GM21723 (cell line): ENCODE data around the gene TMEM151B.

Experiments used
- ATAC-seq: cut with Tn5 transposase; IDR thresholded peaks from one replicate; pipeline ENCODE4 v1.9.1; 2021; ENCODE audit warnings: mild to moderate bottlenecking, moderate library complexity; ENCODE audit not compliant: unreplicated experiment

The TMEM151B gene

DNA sequence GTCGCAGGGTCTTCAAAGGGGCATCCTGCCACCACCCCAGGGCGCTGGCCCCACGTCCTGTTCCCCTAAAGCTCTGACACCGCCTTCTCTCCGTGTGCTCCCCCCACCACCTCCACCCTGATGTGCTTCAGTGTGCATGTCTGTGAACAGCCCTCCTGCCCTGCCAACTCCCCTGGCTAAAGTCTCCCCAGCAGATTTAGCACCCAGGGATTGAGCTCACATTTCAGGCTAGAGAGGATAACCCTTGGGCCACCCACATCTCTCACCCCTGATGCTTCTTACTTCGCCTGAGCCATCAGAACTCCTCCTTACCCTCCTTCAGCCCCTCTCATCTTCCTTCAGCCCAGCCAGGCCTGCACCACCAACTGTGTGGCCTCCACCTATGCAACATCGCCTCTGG, 7.5 kb downstream of the TMEM151B start:
- ATAC-seq = no peak

DNA sequence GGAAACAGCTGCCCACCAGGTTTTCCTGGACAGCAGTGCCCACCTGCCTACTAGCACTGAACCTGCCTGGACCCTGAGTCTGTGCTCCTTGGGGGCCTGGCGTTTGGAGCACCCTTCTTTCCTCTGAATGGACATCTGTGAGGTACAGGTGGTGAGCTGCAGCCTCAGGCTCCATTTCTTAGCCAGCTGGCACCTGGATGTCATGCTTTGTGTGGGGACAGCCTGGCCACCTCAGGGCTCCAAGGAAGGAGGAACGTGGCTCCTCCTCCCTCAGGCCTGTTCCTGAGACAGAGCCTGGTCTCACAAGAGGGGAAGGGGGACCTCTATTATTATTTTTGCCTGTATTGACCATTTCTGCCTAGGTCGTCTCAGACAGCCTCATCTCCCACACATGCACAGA, 8.1 kb downstream of the TMEM151B start:
- ATAC-seq = no peak

DNA sequence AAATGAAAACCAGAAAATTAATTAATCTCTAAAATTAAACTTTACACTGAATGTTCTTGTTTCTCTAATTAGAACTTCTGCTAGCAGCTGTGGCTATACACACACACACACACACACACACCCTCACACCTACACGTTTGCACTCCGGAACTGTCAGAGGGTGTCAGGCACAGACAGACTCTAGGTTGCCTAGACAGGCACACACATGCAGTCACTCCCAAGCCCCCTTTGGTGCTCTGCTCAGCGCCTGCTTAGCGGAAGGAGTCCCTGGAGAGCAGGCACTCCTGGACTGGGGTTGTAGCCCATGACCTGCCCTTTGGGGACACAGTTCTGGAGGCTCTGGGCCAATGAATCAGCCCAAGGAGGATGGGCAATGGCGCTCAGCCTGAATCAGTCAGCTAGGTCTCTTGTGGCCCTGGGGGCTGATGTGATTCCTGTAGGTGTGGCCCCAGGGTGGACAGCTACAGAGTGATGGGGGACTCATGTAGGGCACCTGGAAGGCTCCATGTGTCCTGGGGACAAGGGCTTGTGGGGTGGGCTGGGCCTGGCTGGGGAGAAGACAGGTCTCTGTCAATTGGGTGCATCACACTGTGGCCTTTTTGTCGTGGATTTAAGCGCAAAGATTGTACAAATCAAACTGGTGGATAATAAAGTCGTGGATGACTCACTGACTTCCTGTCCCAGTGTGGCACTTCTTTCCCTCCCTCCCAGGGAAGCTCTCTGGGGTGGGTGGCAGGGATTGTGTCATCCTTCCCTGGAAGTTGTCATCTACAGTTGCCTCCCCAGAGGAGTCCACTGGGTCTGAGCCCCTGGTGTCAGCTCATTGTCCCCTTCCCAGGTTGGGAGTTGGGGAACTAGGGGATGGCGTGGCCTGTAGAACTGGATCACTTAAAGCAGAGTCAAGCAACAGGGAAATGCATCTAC, 8.8 kb downstream of the TMEM151B start:
- ATAC-seq = no peak

DNA sequence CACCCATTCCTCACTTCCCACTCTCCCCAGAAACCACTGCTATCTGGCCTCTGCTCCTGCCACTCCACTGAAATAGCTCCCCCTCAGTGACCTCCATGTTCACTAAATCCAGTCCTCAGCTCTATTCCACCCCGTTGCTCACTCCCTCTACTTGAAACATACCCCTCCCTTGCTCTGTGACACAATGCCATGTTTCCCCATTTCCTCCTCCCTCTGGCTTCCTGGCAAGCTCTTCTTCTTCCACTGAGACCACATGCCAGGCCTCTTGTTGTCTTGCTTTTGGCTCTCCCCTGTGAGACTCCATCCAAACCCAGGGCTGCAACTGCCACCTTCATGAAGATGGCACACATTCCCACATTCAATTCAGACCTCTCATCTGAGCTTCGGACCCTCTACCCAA, 13.9 kb downstream of the TMEM151B start:
- no peak for ATAC-seq

DNA sequence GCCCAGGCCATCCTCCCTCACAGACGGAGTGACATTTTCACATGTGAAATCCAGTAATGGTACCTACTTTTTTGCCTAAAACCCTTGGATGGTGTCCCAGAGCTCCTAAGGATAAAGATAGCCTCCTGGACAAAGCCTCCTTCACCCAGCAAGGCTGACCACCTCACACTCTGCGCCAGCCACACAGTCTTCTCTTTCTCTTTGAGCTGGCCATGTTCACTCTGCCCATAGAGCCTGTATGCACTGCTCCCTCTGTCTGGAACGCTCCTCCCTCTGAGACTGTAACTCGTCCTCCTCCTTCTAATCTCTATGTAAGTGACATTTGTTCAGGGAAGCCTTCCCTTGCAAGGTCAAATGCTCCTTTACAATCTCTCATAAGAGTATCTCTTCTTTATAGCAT, 14.6 kb downstream of the TMEM151B start:
- ATAC-seq = no peak

DNA sequence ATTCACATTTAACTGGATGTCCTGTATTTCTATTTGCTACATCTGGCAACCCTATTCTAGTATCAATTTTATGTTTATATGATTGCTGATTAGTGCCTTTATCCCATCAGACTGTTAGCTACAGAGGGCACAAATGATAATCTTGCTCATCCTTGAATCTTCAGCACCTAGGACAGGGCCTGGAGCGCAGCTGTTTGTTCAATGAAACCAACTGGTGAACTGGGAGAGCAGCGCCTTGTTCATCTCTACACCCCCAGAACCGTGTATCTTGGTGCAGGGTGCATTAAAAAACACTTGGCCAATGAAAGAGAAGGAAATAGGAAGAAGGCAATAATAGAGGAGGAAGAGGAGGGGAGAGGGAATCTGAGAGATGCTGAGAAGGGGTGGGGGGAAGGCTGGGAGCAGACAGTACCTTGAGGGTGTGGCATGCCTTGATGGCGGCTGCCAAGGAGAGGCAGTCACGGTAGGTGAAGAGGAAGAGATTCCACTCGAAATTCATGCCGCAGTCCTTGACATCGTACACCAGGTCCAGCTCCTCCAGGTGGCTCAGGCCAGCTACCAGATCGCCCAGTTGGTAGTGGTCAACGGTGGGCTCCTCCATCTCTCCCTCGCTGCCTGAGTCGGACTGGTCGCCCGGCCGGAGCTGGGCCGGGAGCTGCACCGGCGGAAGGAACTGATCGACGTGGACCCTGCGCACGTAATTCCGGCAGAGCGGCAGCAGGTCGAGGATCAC, 15.5 kb downstream of the TMEM151B start:
- no peak for ATAC-seq

DNA sequence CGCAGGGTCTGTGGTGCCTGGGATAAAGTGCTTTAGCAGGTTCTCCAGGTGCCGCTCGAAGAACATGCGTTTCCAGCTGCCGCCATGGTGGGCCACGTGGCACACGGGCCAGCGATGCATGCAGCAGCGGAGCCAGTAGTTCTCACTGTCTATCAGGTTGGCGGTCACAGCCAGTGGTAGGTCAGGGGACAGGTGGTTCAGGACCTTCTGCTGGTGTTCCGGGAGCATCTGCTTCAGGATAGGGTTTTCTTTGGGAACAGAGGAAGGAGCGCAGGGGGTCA, 16.0 kb downstream of the TMEM151B start:
- ATAC-seq = no peak

DNA sequence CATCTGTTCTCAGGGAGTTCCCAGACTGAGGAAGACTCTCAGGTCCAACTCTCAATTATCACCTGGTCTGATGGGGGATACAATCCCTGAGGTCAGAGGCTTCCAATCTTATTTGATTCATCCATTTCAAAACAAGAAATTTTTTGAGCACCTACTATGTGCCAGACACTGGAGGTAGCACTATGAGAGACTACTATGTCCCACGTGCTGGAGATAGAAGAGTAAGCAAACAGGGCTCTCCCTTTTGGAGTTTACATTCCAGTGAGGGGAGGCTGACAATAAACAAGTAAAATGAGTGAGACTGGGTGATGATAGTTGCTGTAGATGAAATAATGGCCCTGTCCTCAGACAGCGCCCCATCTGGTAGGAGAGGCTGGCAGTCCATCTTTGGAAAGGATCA, 16.5 kb downstream of the TMEM151B start:
- ATAC-seq = no peak

DNA sequence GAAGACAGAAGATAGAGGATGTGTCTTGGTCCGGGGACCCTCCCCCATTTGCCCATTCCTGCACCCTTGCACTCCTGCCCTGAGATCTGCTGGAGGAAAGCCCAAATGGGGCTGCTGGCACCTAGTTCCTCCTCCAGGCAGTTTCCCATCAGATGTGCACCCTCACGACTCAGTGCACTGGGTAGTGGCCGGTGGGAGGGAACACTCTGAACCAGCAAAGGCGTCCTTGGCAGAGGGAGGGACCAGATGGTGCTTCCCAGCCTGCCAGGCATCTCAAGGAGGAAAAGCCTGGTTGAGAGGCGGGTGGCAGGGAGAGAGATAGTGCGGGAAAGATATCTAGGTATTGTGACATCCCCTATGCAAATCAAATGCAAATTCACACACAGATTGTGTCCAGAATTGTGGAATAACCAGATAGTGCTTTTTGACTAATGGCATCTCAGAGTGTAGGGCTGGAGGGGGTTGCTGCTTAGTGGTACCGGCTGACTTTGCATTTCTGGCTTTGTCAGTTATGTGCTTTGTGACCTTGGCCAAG, 19.5 kb downstream of the TMEM151B start:
- no peak for ATAC-seq

DNA sequence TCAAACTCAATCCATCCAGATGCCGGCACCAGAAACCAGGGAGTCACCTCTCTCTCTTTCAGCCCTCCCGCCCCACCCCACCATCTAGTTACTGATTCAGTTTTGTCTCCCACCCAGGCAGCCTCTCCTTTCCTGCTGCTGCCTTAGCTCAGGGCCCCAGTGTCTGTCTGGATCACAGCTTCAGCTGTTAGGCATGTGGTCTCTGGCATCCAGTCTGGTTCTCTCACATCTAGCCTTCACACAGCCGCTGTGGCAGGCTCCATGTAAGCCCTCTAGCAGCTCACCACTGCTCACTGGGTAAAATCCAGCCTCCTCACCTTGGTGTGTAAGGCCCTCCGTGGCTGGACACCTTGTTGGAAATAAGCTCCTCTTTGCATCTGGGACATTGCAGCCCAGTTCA, 21.6 kb downstream of the TMEM151B start:
- ATAC-seq = no peak

DNA sequence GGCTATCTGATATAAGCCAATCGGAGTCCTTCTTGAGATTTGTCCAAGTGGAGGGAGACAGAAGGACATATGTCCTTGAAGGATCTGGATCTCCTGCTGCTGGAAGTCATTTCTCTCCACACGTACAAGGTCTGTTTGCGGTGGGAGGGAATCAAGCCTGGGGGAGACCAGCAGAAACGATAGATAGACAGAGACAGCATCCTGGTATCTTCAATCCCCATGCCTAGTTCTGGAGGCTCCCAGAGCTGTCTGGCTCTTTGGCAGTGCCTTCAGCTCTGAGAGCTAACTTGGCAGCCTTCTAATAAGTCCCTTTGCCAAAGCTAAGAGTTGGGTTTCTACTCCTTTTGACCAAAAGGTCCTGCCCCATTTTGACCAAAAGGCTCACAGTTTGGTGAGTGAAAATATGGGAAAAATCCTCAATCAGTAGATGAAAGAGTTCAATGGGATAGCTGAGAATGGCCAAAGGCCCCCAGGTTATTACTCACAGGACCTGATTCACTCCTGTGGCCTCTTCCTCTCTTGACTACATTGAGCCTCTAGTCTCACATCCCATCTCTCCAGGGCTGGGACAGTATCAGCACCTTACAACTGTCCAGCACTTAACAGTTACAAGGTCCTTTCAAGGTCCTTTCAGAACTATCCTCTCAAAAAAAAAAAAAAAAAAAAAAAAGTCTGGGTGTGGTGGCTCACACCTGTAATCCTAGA, 22.6 kb downstream of the TMEM151B start:
- no peak for ATAC-seq

DNA sequence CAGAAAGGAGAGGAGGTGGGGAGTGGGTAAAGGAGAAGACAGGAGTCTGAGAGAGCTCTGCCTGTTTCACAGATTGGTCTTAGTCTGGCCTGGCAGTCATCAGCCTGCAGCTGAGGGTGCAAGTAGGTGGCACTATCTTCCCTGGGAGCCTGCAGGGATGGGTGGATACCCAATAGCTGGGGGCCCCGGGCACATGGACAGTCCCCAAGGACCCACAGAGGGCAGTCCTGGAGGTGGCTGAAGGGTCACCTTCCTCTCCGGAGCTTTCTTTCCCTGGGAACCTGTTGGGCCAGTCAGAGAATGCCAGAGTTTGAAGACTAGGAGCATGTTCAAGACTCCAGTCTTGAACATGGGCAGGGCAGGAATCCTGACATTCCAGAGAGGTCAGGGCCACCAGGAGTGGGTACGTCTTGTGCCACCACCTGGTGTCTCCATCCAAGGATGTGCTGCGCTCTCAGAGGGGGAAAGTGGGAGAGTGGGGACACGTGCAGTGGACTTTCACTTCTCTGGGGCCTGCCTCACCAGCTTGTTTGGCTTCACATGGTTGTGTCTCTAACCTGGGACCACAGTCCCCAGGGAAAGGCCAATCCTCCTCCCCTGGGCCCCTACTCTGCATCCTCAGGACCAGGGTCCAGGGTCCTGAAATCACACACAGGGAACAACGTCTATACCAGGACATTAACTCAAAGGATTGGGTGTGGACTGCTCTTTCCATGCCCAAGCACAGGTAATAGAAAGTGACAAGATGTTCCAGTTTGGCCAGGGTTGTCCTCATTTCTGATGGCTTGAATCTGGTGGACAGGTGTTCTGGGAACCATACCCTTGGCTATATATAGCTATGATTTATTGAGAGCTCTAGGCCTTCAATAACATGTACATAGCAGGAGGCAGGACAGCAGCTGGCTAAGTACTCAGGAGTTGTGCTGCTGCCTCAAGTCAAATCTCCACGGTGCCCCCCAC, 24.9 kb downstream of the TMEM151B start:
- no peak for ATAC-seq

DNA sequence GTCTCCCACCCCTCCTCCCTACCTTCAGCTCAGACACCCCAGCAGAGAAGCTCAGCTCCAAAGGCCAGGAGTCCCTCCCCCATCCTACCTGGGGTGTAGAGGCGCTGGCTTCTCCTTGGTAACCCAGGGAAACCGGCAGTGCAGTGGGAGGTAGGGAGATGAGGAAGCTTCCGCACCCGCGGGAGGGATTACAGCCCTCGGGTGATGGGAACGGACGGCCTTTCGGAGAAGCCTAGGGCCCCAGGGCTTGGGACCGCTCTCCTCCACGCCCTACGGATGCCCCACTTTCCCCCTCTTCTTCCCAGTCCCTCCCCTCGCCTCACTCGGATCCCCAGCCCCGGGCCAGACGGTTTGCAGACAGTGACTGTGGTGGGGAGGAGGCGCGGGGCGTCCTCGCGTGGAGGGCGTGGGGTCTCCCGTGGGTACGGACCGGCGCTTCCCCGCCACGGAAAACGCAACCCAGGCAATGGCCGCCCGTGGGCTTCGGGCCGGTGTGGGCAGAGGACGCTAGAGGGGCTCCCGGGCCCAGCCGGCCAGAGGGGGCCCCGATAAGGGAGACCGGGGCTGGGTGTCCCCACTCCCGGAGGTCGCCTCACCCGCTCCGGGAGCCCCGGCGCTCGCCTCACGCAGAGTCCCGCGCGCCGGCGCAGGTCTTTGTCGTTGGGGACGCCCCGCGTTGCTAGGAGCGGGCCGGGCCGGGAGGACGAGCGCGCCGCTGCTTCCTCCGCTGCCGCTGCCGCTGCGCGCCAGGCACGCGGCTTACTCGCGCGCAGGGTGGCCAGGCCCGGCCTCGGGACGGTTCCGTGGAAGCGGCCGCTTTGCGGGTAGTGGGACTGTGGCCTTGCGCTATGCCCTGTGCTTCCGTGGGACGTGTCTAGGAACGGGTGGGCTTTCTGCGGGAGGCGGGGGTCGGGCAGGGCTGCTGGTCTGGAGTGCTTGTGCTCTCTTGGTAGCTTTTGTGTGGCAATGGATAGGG, 27.1 kb downstream of the TMEM151B start:
- no peak for ATAC-seq

DNA sequence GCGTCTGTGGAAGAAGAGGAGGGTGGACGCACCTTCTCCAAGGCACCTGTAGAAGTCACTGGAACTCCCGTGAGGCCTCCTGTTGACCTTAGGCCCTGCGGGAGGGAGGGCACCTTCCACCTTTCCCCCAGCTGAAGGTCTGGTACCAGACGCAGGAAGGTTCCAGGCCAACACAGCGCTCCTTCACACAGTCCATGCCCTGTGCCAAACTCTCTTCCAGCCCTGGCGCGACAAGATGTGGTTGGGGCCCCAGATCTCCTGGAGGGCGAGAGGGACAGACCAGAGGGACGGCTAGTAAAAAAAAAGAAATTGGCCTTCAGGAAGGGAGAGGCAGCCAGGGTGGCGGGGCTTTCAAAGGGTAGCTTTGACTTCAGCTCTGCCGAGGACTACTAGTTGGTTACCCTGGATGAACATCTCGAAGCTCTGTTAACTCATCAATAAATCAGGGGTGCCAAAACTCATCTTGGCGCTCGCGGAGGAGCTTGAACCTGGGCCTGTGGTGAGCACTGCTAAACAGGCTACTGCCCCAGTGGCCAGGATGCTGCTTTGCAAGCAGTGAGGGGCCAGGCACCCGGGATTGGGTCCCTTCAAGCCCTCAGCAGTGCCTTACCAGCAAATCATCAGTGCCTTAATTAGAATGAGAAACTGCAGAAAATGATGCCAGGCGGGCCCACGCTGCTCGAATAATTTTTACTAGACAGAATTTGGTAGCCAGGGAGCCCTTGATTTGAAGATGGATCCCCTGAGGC, 28.0 kb downstream of the TMEM151B start:
- no peak for ATAC-seq

DNA sequence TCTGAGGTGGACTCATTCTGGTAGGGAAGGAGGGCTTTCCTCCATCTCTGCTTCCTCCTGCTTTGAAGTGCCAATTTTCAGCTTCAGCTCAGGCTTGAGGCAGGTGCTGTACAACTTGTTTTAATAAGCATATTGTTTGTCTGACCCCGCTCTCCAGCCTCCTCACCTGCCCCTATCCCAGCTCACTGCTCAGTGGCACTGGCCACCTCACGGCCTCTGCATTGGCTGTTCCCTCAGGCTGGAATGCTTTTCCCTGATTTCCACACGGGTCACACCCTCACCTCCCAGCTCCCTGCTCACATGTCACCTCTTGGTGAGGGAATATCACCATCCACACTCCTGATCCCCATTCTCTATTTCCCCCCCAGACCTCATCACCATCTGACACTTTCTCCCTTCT, 28.6 kb downstream of the TMEM151B start:
- no peak for ATAC-seq

DNA sequence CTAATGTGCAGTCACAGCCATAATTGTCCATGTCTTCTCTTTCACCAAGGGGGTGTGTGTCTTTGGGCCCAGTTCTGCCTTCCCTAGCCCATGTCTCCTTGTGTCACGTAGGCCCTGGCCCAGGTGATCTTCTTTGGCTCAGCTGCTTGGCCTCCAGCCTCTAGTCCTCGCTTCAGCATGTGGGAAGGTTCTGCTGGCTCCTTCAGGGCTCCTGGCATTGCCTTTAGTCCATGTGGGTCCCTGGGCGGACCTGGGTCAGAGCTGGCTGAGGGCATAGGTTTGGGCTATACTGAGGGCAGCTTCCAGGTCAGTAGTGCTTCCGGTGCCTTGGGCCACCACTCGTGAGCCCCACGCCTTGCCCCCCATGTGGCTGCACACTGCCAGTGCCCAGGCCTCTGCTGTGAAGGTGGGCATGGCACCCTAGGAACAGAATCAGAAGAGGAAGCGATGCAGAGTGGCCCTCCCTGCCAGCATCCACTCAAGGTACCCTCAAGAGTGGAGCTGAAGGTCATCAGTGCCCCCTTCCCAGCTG, 30.1 kb downstream of the TMEM151B start:
- ATAC-seq = no peak

DNA sequence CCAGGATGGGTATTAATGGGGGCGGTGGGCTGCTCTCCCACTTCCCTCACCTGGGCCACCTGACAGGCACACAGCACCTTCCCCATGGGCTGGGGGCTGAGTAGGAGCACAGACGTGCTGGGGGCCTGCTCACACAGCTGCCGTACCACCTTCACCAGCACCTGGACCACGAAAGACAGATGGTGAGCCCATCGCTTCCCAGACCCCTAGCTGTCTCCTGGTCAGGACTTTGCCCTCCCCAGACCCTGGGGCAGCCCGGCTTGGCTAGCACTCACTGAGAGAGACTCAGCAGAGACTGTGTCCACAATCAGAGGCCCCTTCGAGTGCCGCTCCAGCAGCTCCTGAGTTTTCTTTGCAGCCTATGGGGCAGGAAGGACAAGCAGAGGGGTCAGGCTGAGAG, 30.9 kb downstream of the TMEM151B start:
- ATAC-seq = no peak
